ENCODE measurements around the gene TERT.

The TERT gene

GRCh38 chr5:1257363-1257762 lies 37.5 kb downstream of the TERT start:
- no peaks in the 10 kb centered on the region for H3K36me3 ChIP-seq
- no peak for DNase-seq
- TF ChIP-seq CTCF (IDR thresholded peaks at IDR 0.05): no peak
- H3K4me3 ChIP-seq: no peak overlapping the region
- intact Hi-C loops (cut with DNase I; ENCODE audit: low total_unique reads): no loop called here
- H3K4me1 ChIP-seq: no peaks in the 10 kb centered on the region
- peaks cover 0 to 21% (median 4%) of the 10 kb centered on the region in 3 donors for H3K9me3 ChIP-seq
- H3K27me3 ChIP-seq: peaks cover 0 to 11% of the 10 kb centered on the region in 2 donors
- no peak overlapping the region for H3K27ac ChIP-seq

GRCh38 chr5:1256776-1257175 lies 38.1 kb downstream of the TERT start:
- Histone ChIP-seq H3K27me3 (peaks cover 0 to 14% of the 10 kb centered on the region in 2 donors), H3K4me3 (no peak overlapping the region), H3K9me3 (peaks cover 0 to 16% (median 0%) of the 10 kb centered on the region in 3 donors), H3K36me3 (no peaks in the 10 kb centered on the region), H3K27ac (no peak overlapping the region), H3K4me1 (no peaks in the 10 kb centered on the region)
- no peak for TF ChIP-seq CTCF (IDR thresholded peaks at IDR 0.05)
- no peak for DNase-seq
- intact Hi-C loops (cut with DNase I; ENCODE audit: low total_unique reads): no loop called here

- no peak for DNase-seq
- no peak overlapping the region for H3K4me3 ChIP-seq
- peaks cover 0 to 19% of the 10 kb centered on the region in 2 donors for H3K27me3 ChIP-seq
- no peaks in the 10 kb centered on the region for H3K4me1 ChIP-seq
- H3K9me3 ChIP-seq: peaks cover 0 to under 1% (median 0%) of the 10 kb centered on the region in 3 donors
- intact Hi-C loops (cut with DNase I; ENCODE audit: low total_unique reads): no loop called here
- no peak for TF ChIP-seq CTCF (IDR thresholded peaks at IDR 0.05)
- H3K36me3 ChIP-seq: no peaks in the 10 kb centered on the region
- no peak overlapping the region for H3K27ac ChIP-seq
Measured at GRCh38 chr5:1255081-1255561, 39.7 kb downstream of the TERT start.

- Histone ChIP-seq H3K27ac (no peak overlapping the region), H3K4me3 (no peak overlapping the region), H3K9me3 (no peaks in the 10 kb centered on the region), H3K36me3 (no peaks in the 10 kb centered on the region), H3K27me3 (peaks cover 0 to 21% of the 10 kb centered on the region in 2 donors), H3K4me1 (no peaks in the 10 kb centered on the region)
- intact Hi-C loops (cut with DNase I; ENCODE audit: low total_unique reads): no loop called here
- no peak for TF ChIP-seq CTCF (IDR thresholded peaks at IDR 0.05)
- no peak for DNase-seq
Measured at GRCh38 chr5:1254196-1254595, 40.7 kb downstream of the TERT start.

GRCh38 chr5:1253456-1254105 lies 41.3 kb downstream of the TERT start:
- H3K36me3 ChIP-seq: no peaks in the 10 kb centered on the region
- no peaks in the 10 kb centered on the region for H3K4me1 ChIP-seq
- H3K27me3 ChIP-seq: peaks cover 0 to 24% of the 10 kb centered on the region in 2 donors
- no peaks in the 10 kb centered on the region for H3K9me3 ChIP-seq
- no peak for TF ChIP-seq CTCF (IDR thresholded peaks at IDR 0.05)
- intact Hi-C loops (cut with DNase I; ENCODE audit: low total_unique reads): no loop called here
- no peak overlapping the region for H3K27ac ChIP-seq
- H3K4me3 ChIP-seq: no peak overlapping the region
- no peak for DNase-seq
